ENCODE results near the gene ABTB2.
A peak's percentile ranks its signal among the peaks of the same experiment; 100 is the strongest.

The ABTB2 gene

DNA sequence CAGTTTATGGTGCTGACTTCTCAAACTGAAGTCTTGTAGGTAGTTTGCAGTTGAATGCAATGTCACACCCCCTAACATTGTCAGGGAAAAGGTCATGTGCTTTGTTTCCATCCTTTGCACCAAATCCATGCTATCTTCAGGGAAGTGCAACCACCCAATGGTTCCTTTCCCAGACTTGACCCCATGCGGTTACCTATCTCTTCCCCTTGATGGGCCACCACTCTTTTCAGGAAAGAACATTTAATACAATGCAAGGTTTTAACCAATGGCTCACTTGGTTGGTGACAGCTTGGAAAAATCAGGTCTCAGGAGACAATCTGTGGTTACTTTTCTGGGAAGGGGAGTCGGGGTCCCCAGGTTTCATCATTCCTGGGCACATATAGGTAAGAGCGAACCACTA, 2.1 kb downstream of the ABTB2 start:
- Mint-ChIP-seq H3K9me3 (no peaks in the 10 kb centered on the region), H3K27me3 (peaks cover 44% of the 10 kb centered on the region), H3K4me3 (peak overlapping the region; percentile 72), H3K27ac (no peak overlapping the region), H3K36me3 (ENCODE audit: low read depth) (no peaks in the 10 kb centered on the region), H3K4me1 (ENCODE audit: low read depth) (peaks cover 33% of the 10 kb centered on the region)
- DNase-seq = no peak

DNA sequence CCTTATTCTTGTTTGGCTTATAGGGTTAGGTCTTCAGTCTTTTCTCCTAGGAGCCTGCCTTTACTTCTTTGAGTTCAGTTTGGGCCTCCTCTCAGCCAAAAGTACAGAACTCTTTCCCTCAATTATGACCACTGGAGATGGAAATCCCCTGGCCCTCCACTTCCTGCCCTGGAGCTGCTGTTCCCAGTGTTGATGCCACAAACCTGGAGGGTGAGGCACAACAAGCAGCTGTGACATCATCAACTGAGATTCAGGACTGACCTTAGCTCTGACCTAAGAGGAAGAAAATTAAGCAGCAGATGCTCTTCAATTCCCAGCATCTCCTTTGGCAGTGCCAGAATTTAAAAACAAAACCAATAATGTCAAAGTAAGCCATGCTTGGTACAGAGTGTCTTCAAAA, 3.0 kb downstream of the ABTB2 start:
- Mint-ChIP-seq H3K27me3 (peaks cover 37% of the 10 kb centered on the region), H3K4me1 (ENCODE audit: low read depth) (peaks cover 33% of the 10 kb centered on the region), H3K9me3 (no peaks in the 10 kb centered on the region), H3K4me3 (peak overlapping the region; percentile 72), H3K27ac (no peak overlapping the region), H3K36me3 (ENCODE audit: low read depth) (no peaks in the 10 kb centered on the region)
- DNase-seq = no peak

DNA sequence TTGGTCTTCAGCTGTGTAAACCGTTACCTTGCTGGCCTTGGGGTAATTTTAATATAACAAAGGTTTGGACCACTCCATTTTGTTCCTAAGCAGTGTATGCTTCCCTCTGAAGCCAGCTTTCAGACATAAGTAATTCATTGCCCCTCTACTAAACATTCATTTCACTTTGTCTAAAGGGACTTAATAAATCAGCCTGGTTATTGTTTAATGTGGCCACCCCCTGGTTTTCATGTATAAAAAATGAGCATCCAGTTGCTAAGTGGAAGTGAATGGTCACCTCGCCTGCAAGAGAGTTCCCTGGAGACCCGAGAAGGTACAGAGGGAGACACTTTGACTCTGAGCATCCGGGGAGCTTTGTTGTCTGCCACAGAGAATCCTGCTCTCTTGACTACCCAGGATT, 3.9 kb downstream of the ABTB2 start:
- Mint-ChIP-seq H3K4me3 (peak overlapping the region; percentile 16), H3K9me3 (no peaks in the 10 kb centered on the region), H3K4me1 (ENCODE audit: low read depth) (peaks cover 29% of the 10 kb centered on the region), H3K27me3 (peaks cover 35% of the 10 kb centered on the region), H3K27ac (no peak overlapping the region), H3K36me3 (ENCODE audit: low read depth) (no peaks in the 10 kb centered on the region)
- no peak for DNase-seq

DNA sequence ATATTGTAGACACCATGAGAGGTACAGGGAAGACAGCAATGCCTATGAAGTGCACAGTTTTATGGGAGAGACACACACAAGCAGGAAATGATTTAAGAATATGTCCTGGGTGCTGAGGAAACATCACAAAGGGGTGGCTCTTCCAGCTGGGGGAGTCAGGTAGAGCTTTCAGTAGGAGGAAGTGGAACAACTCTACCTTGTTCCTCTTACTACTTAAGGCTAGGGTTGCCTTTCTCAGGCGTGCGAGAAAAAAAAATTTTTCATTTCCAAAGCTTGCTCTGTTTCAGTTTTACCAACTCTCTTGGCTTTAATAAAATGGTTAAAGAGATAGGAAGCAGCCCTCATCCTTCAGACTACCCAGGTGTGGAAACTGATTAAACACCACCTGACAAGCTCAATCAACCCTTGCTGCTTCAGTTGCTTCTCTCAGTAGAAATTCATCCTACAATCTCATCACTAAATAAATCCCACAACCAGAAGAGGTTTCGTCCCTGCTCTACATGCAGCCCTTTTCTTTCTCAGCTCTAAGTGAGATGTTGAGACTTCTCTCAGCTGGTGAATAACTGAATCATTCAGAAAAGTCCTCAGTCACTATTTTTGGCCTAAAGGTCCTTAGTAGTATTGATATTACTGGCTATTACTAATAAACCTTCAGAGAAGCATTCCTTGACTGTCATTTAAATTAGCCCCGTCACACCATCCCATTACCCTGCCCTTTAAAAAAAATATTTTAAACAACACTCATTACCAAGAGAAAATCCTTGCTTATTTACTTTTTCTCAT, 5.9 kb downstream of the ABTB2 start:
- Mint-ChIP-seq H3K4me1 (ENCODE audit: low read depth) (peaks cover 25% of the 10 kb centered on the region), H3K36me3 (ENCODE audit: low read depth) (no peaks in the 10 kb centered on the region), H3K9me3 (no peaks in the 10 kb centered on the region), H3K4me3 (no peak overlapping the region), H3K27me3 (peaks cover 35% of the 10 kb centered on the region), H3K27ac (no peak overlapping the region)
- no peak for DNase-seq

DNA sequence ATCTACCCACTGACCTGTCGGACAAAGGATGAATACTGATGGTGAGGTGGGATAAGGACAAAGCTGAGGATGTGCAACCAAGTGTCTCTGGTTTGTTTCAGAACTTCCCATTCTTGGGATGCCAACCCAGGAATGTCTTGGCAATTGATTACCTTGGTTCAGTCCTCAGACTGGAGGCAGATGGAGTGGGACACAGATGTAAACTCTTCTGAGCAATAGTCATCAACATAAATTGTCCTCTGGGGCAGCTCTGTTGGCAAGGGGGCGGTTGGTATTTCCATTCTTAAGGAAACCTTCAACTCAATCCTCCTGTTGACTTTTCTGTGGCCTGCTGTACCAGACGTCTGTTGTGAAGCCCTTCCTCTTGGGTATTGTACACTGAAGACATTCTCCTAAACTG, 6.8 kb downstream of the ABTB2 start:
- no peak for DNase-seq
- Mint-ChIP-seq H3K4me1 (ENCODE audit: low read depth) (peaks cover 18% of the 10 kb centered on the region), H3K27ac (no peak overlapping the region), H3K9me3 (no peaks in the 10 kb centered on the region), H3K27me3 (peaks cover 27% of the 10 kb centered on the region), H3K4me3 (no peak overlapping the region), H3K36me3 (ENCODE audit: low read depth) (no peaks in the 10 kb centered on the region)

DNA sequence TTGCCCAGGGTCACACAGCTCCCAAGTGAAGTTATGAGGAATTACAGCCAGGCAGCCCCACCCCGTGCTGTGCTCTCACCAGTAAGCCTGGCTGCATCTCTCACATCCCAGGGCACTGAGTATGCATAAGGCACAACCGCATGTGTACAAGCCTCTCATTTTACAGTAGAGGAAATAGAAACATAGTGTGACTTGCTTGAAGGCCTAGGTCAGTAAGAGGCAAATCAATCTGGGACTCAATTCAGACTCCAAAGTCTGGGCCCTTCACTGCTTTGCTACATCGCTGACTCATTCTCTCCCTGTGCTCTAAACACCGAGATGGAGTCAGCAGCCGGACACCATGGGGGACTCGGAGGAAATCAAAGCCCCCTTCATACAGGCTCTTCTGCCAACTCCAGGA, 7.9 kb downstream of the ABTB2 start:
- no peaks in the 10 kb centered on the region for H3K36me3 Mint-ChIP-seq (ENCODE audit: low read depth)
- no peaks in the 10 kb centered on the region for H3K9me3 Mint-ChIP-seq
- peaks cover 15% of the 10 kb centered on the region for H3K27me3 Mint-ChIP-seq
- no peak for DNase-seq
- no peak overlapping the region for H3K27ac Mint-ChIP-seq
- peaks cover 9% of the 10 kb centered on the region for H3K4me1 Mint-ChIP-seq (ENCODE audit: low read depth)
- H3K4me3 Mint-ChIP-seq = no peak overlapping the region

DNA sequence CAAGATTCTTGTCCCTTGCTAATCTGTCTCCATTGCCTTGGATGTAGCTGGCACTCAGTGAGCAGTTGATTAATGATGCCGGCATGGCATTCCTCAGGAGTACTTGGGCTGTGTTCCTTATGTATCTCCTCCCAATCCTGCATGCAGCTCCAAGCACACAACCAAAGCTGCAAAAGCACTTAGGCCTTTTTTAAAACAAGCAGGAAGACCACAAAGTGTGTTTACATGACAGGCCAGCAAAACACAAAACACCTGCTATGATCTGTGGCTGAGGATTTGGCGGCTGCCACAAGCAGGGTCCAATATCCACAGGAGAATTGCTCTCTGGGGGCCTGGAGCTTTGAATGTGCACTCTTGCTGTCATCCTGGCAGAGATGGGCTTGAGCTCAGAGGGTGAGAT, 8.9 kb downstream of the ABTB2 start:
- DNase-seq = no peak
- peaks cover 10% of the 10 kb centered on the region for H3K27me3 Mint-ChIP-seq
- no peak overlapping the region for H3K4me3 Mint-ChIP-seq

DNA sequence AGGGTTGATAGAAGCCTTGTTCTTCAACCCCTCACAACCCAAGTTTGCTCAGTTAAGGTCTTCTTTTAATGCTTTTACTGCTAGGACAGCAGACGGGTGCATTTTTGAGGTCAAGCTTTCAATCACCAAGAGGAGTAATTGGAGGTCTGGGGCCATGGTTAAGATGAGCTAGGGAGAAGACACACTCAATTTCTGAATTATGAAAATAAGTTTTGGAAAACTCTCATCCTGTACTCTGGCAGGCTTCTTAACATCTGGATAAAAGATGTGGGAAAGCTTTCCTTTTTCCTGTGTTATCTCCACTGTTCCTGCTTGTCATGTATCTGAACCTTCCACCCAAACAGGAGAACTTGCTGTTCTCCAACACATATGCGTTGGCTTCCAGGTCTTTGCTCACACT, 9.7 kb downstream of the ABTB2 start:
- H3K9me3 Mint-ChIP-seq = no peaks in the 10 kb centered on the region
- peak overlapping the region; percentile 15 for H3K27ac Mint-ChIP-seq
- no peaks in the 10 kb centered on the region for H3K36me3 Mint-ChIP-seq (ENCODE audit: low read depth)
- H3K27me3 Mint-ChIP-seq = peaks cover 4% of the 10 kb centered on the region
- no peak for DNase-seq
- H3K4me1 Mint-ChIP-seq (ENCODE audit: low read depth) = peaks cover 2% of the 10 kb centered on the region
- H3K4me3 Mint-ChIP-seq = no peak overlapping the region

More for the DNA sequence above, 8.9 kb downstream of the ABTB2 start:
- H3K9me3 Mint-ChIP-seq = no peaks in the 10 kb centered on the region
- no peaks in the 10 kb centered on the region for H3K36me3 Mint-ChIP-seq (ENCODE audit: low read depth)
- H3K27ac Mint-ChIP-seq = no peak overlapping the region
- H3K4me1 Mint-ChIP-seq (ENCODE audit: low read depth) = peaks cover 2% of the 10 kb centered on the region

DNA sequence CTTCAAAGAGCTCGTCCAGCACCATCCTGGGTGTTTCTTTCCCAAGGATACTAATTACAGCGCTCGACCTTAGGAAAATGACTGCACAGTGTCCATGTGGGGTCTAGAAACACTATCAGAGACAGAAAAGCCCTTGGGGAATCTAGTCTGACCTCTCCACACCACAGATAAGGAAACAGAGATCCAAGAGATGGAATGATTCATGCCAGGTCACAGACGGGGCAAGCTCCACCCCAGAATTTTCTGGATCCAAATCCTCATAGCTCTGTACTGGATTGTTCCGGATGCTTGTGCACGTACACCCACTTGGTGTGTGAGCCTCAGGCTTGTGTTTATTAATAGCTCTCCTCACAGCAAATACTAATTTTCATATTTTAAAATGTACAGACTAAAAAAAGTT, 11.3 kb downstream of the ABTB2 start:
- no peaks in the 10 kb centered on the region for H3K4me1 Mint-ChIP-seq (ENCODE audit: low read depth)
- H3K27me3 Mint-ChIP-seq = no peaks in the 10 kb centered on the region
- no peaks in the 10 kb centered on the region for H3K9me3 Mint-ChIP-seq
- DNase-seq = no peak
- H3K36me3 Mint-ChIP-seq (ENCODE audit: low read depth) = no peaks in the 10 kb centered on the region
- no peak overlapping the region for H3K4me3 Mint-ChIP-seq
- H3K27ac Mint-ChIP-seq = no peak overlapping the region

DNA sequence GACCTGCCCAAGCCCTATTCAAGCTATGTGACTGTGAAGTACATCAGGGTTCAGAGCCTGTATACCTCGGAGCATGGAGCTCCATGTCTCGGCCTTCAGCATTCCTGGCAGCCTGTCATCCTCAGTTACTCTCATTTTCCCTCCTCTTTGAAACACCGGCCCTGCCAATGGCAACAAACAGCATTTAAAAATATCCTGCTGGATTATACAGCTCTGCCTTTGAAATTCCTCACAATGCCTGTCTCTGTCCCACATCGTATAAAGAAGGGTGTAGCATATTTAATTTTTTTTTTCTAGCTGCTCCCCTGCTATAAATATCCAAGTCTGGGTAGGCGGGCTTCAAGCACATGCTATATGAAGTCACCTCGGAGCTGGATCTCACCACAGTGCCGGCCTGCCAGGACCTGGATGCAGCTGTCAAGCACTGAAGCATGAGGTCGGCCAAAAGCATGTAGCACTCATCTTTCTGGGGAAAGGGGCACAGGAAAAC, 11.8 kb downstream of the ABTB2 start:
- no peaks in the 10 kb centered on the region for H3K27me3 Mint-ChIP-seq
- H3K4me1 Mint-ChIP-seq (ENCODE audit: low read depth) = no peaks in the 10 kb centered on the region
- H3K36me3 Mint-ChIP-seq (ENCODE audit: low read depth) = no peaks in the 10 kb centered on the region
- no peak for DNase-seq
- no peak overlapping the region for H3K4me3 Mint-ChIP-seq
- no peaks in the 10 kb centered on the region for H3K9me3 Mint-ChIP-seq
- H3K27ac Mint-ChIP-seq = no peak overlapping the region

DNA sequence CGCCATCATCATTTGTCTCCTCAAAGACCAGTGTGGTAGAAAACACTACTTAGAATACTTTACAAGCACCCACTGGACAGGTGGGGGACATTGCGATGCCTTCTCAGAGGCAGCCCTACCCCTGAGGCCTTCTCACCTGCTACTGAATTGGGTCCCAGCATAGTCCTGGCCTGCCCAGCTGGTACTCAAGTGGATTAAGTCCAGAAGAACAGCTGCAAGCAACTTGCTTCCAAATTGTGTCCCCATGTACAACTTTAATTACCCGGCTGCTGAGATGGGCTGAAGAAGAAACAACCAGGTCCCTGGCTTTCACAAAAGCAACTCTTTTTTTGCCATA, 12.3 kb downstream of the ABTB2 start:
- Mint-ChIP-seq H3K4me1 (ENCODE audit: low read depth) (no peaks in the 10 kb centered on the region), H3K27me3 (no peaks in the 10 kb centered on the region), H3K36me3 (ENCODE audit: low read depth) (no peaks in the 10 kb centered on the region), H3K27ac (no peak overlapping the region), H3K9me3 (no peaks in the 10 kb centered on the region), H3K4me3 (no peak overlapping the region)
- DNase-seq = no peak

DNA sequence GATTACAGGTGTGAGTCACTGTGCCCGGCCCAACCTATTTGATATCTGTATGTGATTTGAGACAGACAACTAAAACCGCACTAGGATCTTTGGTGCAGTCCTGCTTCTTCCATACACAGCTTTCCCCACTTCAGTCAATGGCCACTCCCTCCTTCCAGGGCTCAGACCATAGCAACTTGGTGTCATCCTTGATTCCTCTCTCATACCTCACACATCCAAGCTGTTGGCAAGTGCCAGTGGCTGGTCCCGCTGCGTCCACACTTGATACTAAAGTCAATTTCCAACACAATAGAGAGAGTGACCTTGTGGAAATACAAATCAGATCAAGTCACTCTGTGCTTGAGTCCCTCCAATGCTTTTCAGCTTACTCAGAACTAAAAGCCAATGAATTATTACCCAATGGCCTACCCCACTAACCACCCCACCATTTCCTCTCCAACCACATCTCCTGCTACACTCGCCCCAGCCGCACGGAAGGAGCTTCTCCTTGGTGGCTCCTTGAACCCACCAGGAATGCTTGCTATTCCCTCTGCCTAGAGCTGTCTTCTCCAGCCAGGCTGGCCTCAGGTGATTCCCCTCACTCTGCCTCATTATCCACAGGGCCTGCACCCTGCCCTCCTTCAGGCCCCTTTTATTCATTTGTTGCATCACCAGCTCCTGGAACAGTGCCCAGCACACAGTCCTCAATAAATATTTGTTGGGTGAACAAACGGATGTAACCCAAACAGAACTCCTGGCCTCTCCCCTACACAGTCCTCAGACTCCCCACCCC, 12.9 kb downstream of the ABTB2 start:
- no peaks in the 10 kb centered on the region for H3K9me3 Mint-ChIP-seq
- no peaks in the 10 kb centered on the region for H3K27me3 Mint-ChIP-seq
- DNase-seq = no peak
- H3K27ac Mint-ChIP-seq = no peak overlapping the region
- H3K36me3 Mint-ChIP-seq (ENCODE audit: low read depth) = no peaks in the 10 kb centered on the region
- H3K4me3 Mint-ChIP-seq = no peak overlapping the region
- no peaks in the 10 kb centered on the region for H3K4me1 Mint-ChIP-seq (ENCODE audit: low read depth)

DNA sequence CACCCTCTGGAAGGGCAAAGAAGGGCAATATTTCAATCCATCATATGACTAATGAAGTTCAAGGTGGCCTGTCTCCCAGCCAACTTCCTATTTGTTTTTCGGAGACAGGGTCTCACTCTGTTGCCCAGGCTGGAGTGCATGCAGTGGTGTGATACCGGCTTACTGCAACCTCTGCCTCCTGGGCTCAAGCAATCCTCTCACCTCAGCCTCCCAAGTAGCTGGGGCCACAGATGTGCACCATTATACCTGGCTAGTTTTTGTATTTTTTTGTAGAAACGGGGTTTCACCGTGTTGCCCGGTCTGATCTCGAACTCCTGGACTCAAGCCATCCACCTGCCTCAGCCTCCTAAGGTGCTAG, 13.4 kb downstream of the ABTB2 start:
- Mint-ChIP-seq H3K4me3 (no peak overlapping the region), H3K36me3 (ENCODE audit: low read depth) (no peaks in the 10 kb centered on the region)

DNA sequence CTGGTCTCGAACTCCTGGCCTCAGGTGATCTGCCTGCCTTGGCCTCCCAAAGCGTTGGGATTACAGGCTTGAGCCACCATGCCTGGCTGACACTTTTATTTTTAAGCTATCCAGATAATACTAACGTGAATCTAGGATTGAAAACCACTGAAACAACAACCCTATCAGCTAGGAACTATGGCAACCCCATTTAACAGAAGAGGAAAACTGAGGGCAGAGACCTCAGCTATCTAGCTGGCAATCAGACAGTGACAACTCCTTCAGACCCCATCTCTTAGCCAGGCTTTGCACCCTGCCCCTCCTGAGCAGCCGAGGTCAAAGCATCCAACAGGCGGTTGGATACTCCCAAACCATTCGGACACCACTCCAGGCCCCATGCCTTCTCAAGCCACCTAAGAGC, 14.1 kb downstream of the ABTB2 start:
- Mint-ChIP-seq H3K27me3 (no peaks in the 10 kb centered on the region), H3K36me3 (ENCODE audit: low read depth) (no peaks in the 10 kb centered on the region)

More for the DNA sequence above, 13.4 kb downstream of the ABTB2 start:
- Mint-ChIP-seq H3K27ac (no peak overlapping the region), H3K27me3 (no peaks in the 10 kb centered on the region), H3K9me3 (no peaks in the 10 kb centered on the region), H3K4me1 (ENCODE audit: low read depth) (no peaks in the 10 kb centered on the region)
- no peak for DNase-seq

DNA sequence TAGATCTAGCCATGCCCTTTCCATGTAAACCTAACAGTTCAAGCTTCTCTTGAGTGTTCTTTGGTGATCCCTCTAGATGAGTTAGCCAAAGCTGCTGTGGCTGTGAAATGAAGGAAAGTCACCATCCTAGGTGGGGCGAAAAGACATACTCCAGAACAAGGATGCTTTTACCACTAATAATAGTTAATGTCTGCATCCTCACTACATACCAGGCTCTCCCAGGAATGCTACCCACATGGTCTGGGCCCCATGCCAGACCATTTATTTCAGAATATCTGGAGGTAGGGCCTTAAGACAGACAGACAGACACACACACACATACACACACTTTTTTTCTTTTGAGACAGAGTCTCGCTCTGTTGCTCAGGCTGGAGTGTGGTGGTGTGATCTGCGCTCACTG, 14.7 kb downstream of the ABTB2 start:
- Mint-ChIP-seq H3K4me1 (ENCODE audit: low read depth) (no peaks in the 10 kb centered on the region), H3K27ac (no peak overlapping the region), H3K4me3 (no peak overlapping the region), H3K9me3 (no peaks in the 10 kb centered on the region), H3K36me3 (ENCODE audit: low read depth) (no peaks in the 10 kb centered on the region), H3K27me3 (no peaks in the 10 kb centered on the region)
- no peak for DNase-seq

More for the DNA sequence above, 14.1 kb downstream of the ABTB2 start:
- H3K4me1 Mint-ChIP-seq (ENCODE audit: low read depth) = no peaks in the 10 kb centered on the region
- no peak overlapping the region for H3K4me3 Mint-ChIP-seq
- no peak overlapping the region for H3K27ac Mint-ChIP-seq
- no peak for DNase-seq
- no peaks in the 10 kb centered on the region for H3K9me3 Mint-ChIP-seq
